HepG2 (cell line): Measurements from ENCODE around the gene VKORC1L1. TPM values are rescaled to one million over a fixed set of nuclear protein-coding genes. Genes with fewer than 3 reads are reported as not detected.

Source experiments
- polyA plus RNA-seq, 8 experiments: library from polyadenylated mRNA; depleted of rRNA in 3 of 8; stranded (reverse) in 7 of 8; unstranded in 1 of 8; fragments of >200 nt; fragmentation: Illumina TruSeq in 4 of 8; extraction: Trizol in 4 of 8; gene quantifications; 2 replicates each; pipeline versions ENCODE4 v1.2.1 to v1.2.3, GENCODE V29; 2011 to 2016; ENCODE audit warnings: low read depth in 4 of 8, missing spikeins in 1 of 8, mixed read lengths in 1 of 8; ENCODE audit not compliant: insufficient read depth in 1 of 8
- small RNA-seq, 3 experiments: library from RNA; depleted of rRNA; stranded (forward); fragments of <200 nt; gene quantifications; one replicate each; pipeline ENCODE3, GENCODE V24; 2012; ENCODE audit warnings: low read depth in 2 of 3, low replicate concordance in 1 of 3; ENCODE audit not compliant: insufficient read length in 3 of 3, insufficient read depth in 2 of 3
- total RNA-seq, 5 experiments: library from RNA; depleted of rRNA; stranded (reverse); fragments of >200 nt; fragmentation: Illumina TruSeq; extraction: Trizol; gene quantifications; 2 replicates each; pipeline ENCODE4 v1.2.3, GENCODE V29; 2016; ENCODE audit warnings: low read depth in 1 of 5

Gene VKORC1L1
- total and polyA plus RNA-seq, 2 of the 13 experiments (the other 11 are each of a cell fraction or from before 2014, with no cell fraction given), result 13.9 to 16.5 TPM

Small RNA genes lying within 50 kb of the gene (small RNA-seq; reads per million reads assigned to genes)
- gene AC073261.1 (0 reads per million in 3 experiments), gene RNU6-973P (0 reads per million in 3 experiments)

Other genes starting within 250 kb of the VKORC1L1 start
- gene GUSB, start 109.1 kb downstream of the VKORC1L1 start, total RNA-seq (2016; rRNA removed; fragmentation: Illumina TruSeq; extraction: Trizol), result 8.8 and 18.8 TPM in 2 replicates
- 57.6 and 60.0 TPM in 2 replicates for gene GUSB, start 109.1 kb downstream of the VKORC1L1 start, polyA plus RNA-seq (2011; rRNA removed)
- gene ASL, start 202.7 kb downstream of the VKORC1L1 start, total RNA-seq (2016; rRNA removed; fragmentation: Illumina TruSeq; extraction: Trizol), result 63.8 and 71.4 TPM in 2 replicates
- gene ASL, start 202.7 kb downstream of the VKORC1L1 start, polyA plus RNA-seq (2011; rRNA removed), result 96.5 and 146 TPM in 2 replicates
- 31.0 and 41.1 TPM in 2 replicates for gene CRCP, start 241.8 kb downstream of the VKORC1L1 start, total RNA-seq (2016; rRNA removed; fragmentation: Illumina TruSeq; extraction: Trizol)
- gene CRCP, start 241.8 kb downstream of the VKORC1L1 start, polyA plus RNA-seq (2011; rRNA removed), result 22.7 and 27.7 TPM in 2 replicates